C4-2B (cell line): ENCODE results near the gene CRAMP1.

Source experiments
- ZFX ChIP-seq: fragments of 450-650 bp; IDR thresholded peaks from 2 replicates; pipeline ENCODE4 v1.6.1; 2017
- TF ChIP-seq, protein P1 (sequence below): fragments of 450-650 bp; conservative IDR thresholded peaks from 2 replicates; pipeline ENCODE4 v1.5.1; 2017; ENCODE audit warnings: mild to moderate bottlenecking

GRCh38 chr16:1619976-1620375 lies 7.8 kb downstream of the CRAMP1 start:
- TF ChIP-seq, protein P1, sequence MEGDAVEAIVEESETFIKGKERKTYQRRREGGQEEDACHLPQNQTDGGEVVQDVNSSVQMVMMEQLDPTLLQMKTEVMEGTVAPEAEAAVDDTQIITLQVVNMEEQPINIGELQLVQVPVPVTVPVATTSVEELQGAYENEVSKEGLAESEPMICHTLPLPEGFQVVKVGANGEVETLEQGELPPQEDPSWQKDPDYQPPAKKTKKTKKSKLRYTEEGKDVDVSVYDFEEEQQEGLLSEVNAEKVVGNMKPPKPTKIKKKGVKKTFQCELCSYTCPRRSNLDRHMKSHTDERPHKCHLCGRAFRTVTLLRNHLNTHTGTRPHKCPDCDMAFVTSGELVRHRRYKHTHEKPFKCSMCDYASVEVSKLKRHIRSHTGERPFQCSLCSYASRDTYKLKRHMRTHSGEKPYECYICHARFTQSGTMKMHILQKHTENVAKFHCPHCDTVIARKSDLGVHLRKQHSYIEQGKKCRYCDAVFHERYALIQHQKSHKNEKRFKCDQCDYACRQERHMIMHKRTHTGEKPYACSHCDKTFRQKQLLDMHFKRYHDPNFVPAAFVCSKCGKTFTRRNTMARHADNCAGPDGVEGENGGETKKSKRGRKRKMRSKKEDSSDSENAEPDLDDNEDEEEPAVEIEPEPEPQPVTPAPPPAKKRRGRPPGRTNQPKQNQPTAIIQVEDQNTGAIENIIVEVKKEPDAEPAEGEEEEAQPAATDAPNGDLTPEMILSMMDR, result no peak
- no peak for TF ChIP-seq ZFX
